ENCODE measurements around the gene ASIC2.

The ASIC2 gene

DNA sequence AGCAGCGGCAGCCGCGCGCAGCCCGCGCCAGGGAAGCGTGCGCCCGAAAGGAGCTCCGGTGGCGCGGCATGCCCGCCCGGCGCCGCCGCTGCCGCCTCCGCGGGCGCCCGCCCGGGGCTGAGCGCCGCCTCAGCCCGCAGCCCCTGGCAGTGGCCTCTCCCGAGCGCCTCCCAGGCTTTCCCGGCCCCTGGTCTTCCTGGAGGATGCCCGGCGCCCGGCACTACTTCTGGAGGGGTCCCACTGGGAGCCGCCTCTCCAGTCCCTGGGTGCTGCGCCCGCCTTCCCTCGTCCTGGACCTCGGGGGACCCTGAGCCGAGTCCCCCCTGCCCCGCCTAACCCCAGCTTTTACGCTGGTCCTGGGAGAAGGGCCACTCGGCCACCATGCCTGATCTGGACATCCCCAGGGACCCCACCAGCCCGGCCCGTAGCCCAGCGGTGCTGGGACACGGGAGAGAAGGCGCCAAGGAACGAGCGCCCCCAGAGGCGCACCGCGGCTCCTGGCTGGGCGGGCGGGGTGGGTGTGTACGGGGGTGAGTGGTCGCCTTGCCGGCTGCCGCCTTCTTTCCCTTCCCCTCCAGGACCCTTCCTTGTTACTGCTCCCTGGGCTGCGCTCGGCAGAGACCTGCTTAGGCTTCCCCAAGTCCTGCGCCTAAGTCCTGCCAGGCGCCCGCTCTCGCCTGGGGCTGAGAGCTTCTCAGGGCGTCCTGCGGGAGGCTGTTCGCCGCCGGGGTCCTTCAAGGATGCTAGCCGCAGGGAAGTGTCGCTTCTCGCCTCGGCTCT is 704 bp downstream of the ASIC2 start (continued):
- no peak for TF ChIP-seq ZSCAN5A (tag by site-specific recombination; IDR thresholded peaks at IDR 0.05)
- peak; percentile 65 for TF ChIP-seq ZIC2 (tag by site-specific recombination; IDR thresholded peaks at IDR 0.05)
- TF ChIP-seq ZNF211 (tag by site-specific recombination; IDR thresholded peaks at IDR 0.05; ENCODE audit: low read depth), result no peak
- TF ChIP-seq ZNF335 (tag by site-specific recombination; conservative IDR thresholded peaks at IDR 0.05), result peak; percentile 97
- TF ChIP-seq GLIS2 (tag by site-specific recombination; IDR thresholded peaks at IDR 0.05), result peak; percentile 72; the same call in 1 of the 2 replicates

GRCh38 chr17:33291248-33292200 is 1.6 kb downstream of the ASIC2 start:
- Histone ChIP-seq H3K4me3 (ENCODE audit: low read depth, low read length) (peak overlapping the region; percentile 26), H3K27ac (ENCODE audit: extremely low read depth, low read depth, low read length) (peak overlapping the region; percentile 24; the same call in 1 of the 2 replicates), H3K4me1 (ENCODE audit: control insufficient read depth, insufficient read depth, low read length) (peaks cover 3% of the 10 kb centered on the region; the same call in 1 of the 2 replicates), H3K9me3 (ENCODE audit: control insufficient read depth, insufficient read depth, low read depth, low read length) (no peaks in the 10 kb centered on the region), H3K36me3 (ENCODE audit: control insufficient read depth in 2 of 2, insufficient read depth in 1 of 2, low read length in 2 of 2) (no peaks in the 10 kb centered on the region)
- CTCF ChIA-PET, result interaction anchor here (0.6 to 1.4 kb wide), 8 partner anchors 26 to 442 kb away, joined by 3 to 5 read pairs (median 4); no protein-coding TSS in a partner anchor
- POLR2A ChIA-PET, result no interaction called here
- TF ChIP-seq HOXA7 (CRISPR knock-in tag; IDR thresholded peaks at IDR 0.05; ENCODE audit: borderline replicate concordance), result no peak
- TF ChIP-seq ZNF600 (tag by site-specific recombination; IDR thresholded peaks at IDR 0.05), result peak; percentile 45
- peak; percentile 52 for TF ChIP-seq ZNF335 (tag by site-specific recombination; conservative IDR thresholded peaks at IDR 0.05)
- TF ChIP-seq, protein P1, sequence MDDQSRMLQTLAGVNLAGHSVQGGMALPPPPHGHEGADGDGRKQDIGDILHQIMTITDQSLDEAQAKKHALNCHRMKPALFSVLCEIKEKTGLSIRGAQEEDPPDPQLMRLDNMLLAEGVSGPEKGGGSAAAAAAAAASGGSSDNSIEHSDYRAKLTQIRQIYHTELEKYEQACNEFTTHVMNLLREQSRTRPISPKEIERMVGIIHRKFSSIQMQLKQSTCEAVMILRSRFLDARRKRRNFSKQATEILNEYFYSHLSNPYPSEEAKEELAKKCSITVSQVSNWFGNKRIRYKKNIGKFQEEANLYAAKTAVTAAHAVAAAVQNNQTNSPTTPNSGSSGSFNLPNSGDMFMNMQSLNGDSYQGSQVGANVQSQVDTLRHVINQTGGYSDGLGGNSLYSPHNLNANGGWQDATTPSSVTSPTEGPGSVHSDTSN (CRISPR knock-in tag; IDR thresholded peaks at IDR 0.05), result 0 out of 2 replicates have a peak, but pooled peaks have one; percentile 8
- TF ChIP-seq ZNF658 (tag by site-specific recombination; IDR thresholded peaks at IDR 0.05), result no peak
- TF ChIP-seq, protein P2, sequence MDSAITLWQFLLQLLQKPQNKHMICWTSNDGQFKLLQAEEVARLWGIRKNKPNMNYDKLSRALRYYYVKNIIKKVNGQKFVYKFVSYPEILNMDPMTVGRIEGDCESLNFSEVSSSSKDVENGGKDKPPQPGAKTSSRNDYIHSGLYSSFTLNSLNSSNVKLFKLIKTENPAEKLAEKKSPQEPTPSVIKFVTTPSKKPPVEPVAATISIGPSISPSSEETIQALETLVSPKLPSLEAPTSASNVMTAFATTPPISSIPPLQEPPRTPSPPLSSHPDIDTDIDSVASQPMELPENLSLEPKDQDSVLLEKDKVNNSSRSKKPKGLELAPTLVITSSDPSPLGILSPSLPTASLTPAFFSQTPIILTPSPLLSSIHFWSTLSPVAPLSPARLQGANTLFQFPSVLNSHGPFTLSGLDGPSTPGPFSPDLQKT (IDR thresholded peaks at IDR 0.05; ENCODE audit: borderline replicate concordance, low read depth, low read length), result no peak
- no peak for TF ChIP-seq ZNF274 (IDR thresholded peaks at IDR 0.05; ENCODE audit: low read length)
- TF ChIP-seq ZNF274 (tag by site-specific recombination; IDR thresholded peaks at IDR 0.05; ENCODE audit: borderline replicate concordance), result no peak
- no peak for TF ChIP-seq SP2 (tag by site-specific recombination; IDR thresholded peaks at IDR 0.05)
- TF ChIP-seq, protein P3, sequence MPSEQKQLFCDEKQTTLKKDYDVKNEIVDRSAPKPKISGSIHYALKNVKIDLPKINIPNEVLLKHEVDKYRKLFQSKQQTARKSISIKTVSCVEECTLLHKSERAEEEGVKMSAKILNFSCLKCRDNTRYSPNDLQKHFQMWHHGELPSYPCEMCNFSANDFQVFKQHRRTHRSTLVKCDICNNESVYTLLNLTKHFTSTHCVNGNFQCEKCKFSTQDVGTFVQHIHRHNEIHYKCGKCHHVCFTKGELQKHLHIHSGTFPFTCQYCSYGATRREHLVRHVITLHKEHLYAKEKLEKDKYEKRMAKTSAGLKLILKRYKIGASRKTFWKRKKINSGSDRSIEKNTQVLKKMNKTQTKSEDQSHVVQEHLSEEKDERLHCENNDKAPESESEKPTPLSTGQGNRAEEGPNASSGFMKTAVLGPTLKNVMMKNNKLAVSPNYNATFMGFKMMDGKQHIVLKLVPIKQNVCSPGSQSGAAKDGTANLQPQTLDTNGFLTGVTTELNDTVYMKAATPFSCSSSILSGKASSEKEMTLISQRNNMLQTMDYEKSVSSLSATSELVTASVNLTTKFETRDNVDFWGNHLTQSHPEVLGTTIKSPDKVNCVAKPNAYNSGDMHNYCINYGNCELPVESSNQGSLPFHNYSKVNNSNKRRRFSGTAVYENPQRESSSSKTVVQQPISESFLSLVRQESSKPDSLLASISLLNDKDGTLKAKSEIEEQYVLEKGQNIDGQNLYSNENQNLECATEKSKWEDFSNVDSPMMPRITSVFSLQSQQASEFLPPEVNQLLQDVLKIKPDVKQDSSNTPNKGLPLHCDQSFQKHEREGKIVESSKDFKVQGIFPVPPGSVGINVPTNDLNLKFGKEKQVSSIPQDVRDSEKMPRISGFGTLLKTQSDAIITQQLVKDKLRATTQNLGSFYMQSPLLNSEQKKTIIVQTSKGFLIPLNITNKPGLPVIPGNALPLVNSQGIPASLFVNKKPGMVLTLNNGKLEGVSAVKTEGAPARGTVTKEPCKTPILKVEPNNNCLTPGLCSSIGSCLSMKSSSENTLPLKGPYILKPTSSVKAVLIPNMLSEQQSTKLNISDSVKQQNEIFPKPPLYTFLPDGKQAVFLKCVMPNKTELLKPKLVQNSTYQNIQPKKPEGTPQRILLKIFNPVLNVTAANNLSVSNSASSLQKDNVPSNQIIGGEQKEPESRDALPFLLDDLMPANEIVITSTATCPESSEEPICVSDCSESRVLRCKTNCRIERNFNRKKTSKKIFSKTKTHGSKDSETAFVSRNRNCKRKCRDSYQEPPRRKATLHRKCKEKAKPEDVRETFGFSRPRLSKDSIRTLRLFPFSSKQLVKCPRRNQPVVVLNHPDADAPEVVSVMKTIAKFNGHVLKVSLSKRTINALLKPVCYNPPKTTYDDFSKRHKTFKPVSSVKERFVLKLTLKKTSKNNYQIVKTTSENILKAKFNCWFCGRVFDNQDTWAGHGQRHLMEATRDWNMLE (tag by site-specific recombination; conservative IDR thresholded peaks at IDR 0.05; ENCODE audit: low read depth), result no peak
- no peak for TF ChIP-seq ZNF747 (tag by site-specific recombination; IDR thresholded peaks at IDR 0.05)
- TF ChIP-seq, protein P4, sequence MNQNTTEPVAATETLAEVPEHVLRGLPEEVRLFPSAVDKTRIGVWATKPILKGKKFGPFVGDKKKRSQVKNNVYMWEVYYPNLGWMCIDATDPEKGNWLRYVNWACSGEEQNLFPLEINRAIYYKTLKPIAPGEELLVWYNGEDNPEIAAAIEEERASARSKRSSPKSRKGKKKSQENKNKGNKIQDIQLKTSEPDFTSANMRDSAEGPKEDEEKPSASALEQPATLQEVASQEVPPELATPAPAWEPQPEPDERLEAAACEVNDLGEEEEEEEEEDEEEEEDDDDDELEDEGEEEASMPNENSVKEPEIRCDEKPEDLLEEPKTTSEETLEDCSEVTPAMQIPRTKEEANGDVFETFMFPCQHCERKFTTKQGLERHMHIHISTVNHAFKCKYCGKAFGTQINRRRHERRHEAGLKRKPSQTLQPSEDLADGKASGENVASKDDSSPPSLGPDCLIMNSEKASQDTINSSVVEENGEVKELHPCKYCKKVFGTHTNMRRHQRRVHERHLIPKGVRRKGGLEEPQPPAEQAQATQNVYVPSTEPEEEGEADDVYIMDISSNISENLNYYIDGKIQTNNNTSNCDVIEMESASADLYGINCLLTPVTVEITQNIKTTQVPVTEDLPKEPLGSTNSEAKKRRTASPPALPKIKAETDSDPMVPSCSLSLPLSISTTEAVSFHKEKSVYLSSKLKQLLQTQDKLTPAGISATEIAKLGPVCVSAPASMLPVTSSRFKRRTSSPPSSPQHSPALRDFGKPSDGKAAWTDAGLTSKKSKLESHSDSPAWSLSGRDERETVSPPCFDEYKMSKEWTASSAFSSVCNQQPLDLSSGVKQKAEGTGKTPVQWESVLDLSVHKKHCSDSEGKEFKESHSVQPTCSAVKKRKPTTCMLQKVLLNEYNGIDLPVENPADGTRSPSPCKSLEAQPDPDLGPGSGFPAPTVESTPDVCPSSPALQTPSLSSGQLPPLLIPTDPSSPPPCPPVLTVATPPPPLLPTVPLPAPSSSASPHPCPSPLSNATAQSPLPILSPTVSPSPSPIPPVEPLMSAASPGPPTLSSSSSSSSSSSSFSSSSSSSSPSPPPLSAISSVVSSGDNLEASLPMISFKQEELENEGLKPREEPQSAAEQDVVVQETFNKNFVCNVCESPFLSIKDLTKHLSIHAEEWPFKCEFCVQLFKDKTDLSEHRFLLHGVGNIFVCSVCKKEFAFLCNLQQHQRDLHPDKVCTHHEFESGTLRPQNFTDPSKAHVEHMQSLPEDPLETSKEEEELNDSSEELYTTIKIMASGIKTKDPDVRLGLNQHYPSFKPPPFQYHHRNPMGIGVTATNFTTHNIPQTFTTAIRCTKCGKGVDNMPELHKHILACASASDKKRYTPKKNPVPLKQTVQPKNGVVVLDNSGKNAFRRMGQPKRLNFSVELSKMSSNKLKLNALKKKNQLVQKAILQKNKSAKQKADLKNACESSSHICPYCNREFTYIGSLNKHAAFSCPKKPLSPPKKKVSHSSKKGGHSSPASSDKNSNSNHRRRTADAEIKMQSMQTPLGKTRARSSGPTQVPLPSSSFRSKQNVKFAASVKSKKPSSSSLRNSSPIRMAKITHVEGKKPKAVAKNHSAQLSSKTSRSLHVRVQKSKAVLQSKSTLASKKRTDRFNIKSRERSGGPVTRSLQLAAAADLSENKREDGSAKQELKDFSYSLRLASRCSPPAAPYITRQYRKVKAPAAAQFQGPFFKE (tag by site-specific recombination; IDR thresholded peaks at IDR 0.05; ENCODE audit: borderline replicate concordance), result no peak
- TF ChIP-seq ZBTB21 (tag by site-specific recombination; IDR thresholded peaks at IDR 0.05), result no peak
- no peak for TF ChIP-seq BCL11A (tag by site-specific recombination; IDR thresholded peaks at IDR 0.05; ENCODE audit: low read depth)
